ENCODE measurements around the gene HNMT. TPM values are rescaled to one million over a fixed set of nuclear protein-coding genes. Genes with fewer than 3 reads are reported as not detected.

HNMT gene
- total RNA-seq, 1 experiment from 2014 or later, result 56.5 TPM

GRCh38 chr2:138000796-138001195, 36.5 kb downstream of the HNMT start:
- no TSS peak for BruUV-seq (replicated peaks)
- intact Hi-C loops (cut with micrococcal nuclease; ENCODE audit: unreplicated experiment), result no loop called here

GRCh38 chr2:138003411-138003810, 39.1 kb downstream of the HNMT start:
- intact Hi-C loops (cut with micrococcal nuclease; ENCODE audit: unreplicated experiment), result no loop called here
- no peaks in the 10 kb centered on the region for H3K27me3 Mint-ChIP-seq (ENCODE audit: unreplicated experiment)
- H3K4me3 Mint-ChIP-seq (ENCODE audit: low read depth, unreplicated experiment), result no peak overlapping the region
- BruUV-seq (replicated peaks), result no TSS peak
- no peaks in the 10 kb centered on the region for H3K4me1 Mint-ChIP-seq (ENCODE audit: low read depth, unreplicated experiment)
- no peak for DNase-seq
- no peak for TF ChIP-seq CTCF (IDR thresholded peaks at IDR 0.05; ENCODE audit: unreplicated experiment)
- peaks cover 3% of the 10 kb centered on the region for H3K9me3 Mint-ChIP-seq (ENCODE audit: low read depth, unreplicated experiment)
- H3K27ac Mint-ChIP-seq (ENCODE audit: unreplicated experiment), result no peak overlapping the region
- CTCF ChIA-PET, result no interaction called here
- H3K36me3 Mint-ChIP-seq (ENCODE audit: insufficient read depth, unreplicated experiment), result peaks cover 14% of the 10 kb centered on the region

More at GRCh38 chr2:138000796-138001195, 36.5 kb downstream of the HNMT start:
- no peak overlapping the region for H3K4me3 Mint-ChIP-seq (ENCODE audit: low read depth, unreplicated experiment)
- peaks cover 5% of the 10 kb centered on the region for H3K36me3 Mint-ChIP-seq (ENCODE audit: insufficient read depth, unreplicated experiment)
- no peaks in the 10 kb centered on the region for H3K27me3 Mint-ChIP-seq (ENCODE audit: unreplicated experiment)
- H3K9me3 Mint-ChIP-seq (ENCODE audit: low read depth, unreplicated experiment), result peaks cover 5% of the 10 kb centered on the region
- no peaks in the 10 kb centered on the region for H3K4me1 Mint-ChIP-seq (ENCODE audit: low read depth, unreplicated experiment)
- H3K27ac Mint-ChIP-seq (ENCODE audit: unreplicated experiment), result no peak overlapping the region
- no peak for DNase-seq
- CTCF ChIA-PET, result no interaction called here
- no peak for TF ChIP-seq CTCF (IDR thresholded peaks at IDR 0.05; ENCODE audit: unreplicated experiment)

GRCh38 chr2:138007431-138007830, 43.2 kb downstream of the HNMT start:
- no peak overlapping the region for H3K4me3 Mint-ChIP-seq (ENCODE audit: low read depth, unreplicated experiment)
- intact Hi-C loops (cut with micrococcal nuclease; ENCODE audit: unreplicated experiment), result no loop called here
- H3K9me3 Mint-ChIP-seq (ENCODE audit: low read depth, unreplicated experiment), result peaks cover 3% of the 10 kb centered on the region
- CTCF ChIA-PET, result interaction anchor here (1.4 kb wide), 1 partner anchor 53 kb away, joined by 3 read pairs; no protein-coding TSS in a partner anchor
- H3K36me3 Mint-ChIP-seq (ENCODE audit: insufficient read depth, unreplicated experiment), result peaks cover 13% of the 10 kb centered on the region
- H3K27me3 Mint-ChIP-seq (ENCODE audit: unreplicated experiment), result no peaks in the 10 kb centered on the region
- no peak for DNase-seq
- no peak for TF ChIP-seq CTCF (IDR thresholded peaks at IDR 0.05; ENCODE audit: unreplicated experiment)
- H3K4me1 Mint-ChIP-seq (ENCODE audit: low read depth, unreplicated experiment), result no peaks in the 10 kb centered on the region
- no TSS peak for BruUV-seq (replicated peaks)
- no peak overlapping the region for H3K27ac Mint-ChIP-seq (ENCODE audit: unreplicated experiment)

- no peak overlapping the region for H3K4me3 Mint-ChIP-seq (ENCODE audit: low read depth, unreplicated experiment)
- no peak for TF ChIP-seq CTCF (IDR thresholded peaks at IDR 0.05; ENCODE audit: unreplicated experiment)
- H3K9me3 Mint-ChIP-seq (ENCODE audit: low read depth, unreplicated experiment), result peaks cover 3% of the 10 kb centered on the region
- peaks cover 9% of the 10 kb centered on the region for H3K36me3 Mint-ChIP-seq (ENCODE audit: insufficient read depth, unreplicated experiment)
- CTCF ChIA-PET, result interaction anchor here (0.6 kb wide), 1 partner anchor 125 kb away, joined by 3 read pairs; no protein-coding TSS in a partner anchor
- intact Hi-C loops (cut with micrococcal nuclease; ENCODE audit: unreplicated experiment), result no loop called here
- no peaks in the 10 kb centered on the region for H3K27me3 Mint-ChIP-seq (ENCODE audit: unreplicated experiment)
- no TSS peak for BruUV-seq (replicated peaks)
- DNase-seq, result no peak
- no peaks in the 10 kb centered on the region for H3K4me1 Mint-ChIP-seq (ENCODE audit: low read depth, unreplicated experiment)
- H3K27ac Mint-ChIP-seq (ENCODE audit: unreplicated experiment), result no peak overlapping the region
Observed at GRCh38 chr2:138009622-138010021, 45.3 kb downstream of the HNMT start.

Data from Calu3 (cell line).